Keratinocyte (primary cell): ENCODE data around the gene DMD. TPM values are rescaled to one million over a fixed set of nuclear protein-coding genes. Genes with fewer than 3 reads are reported as not detected.

Experiments
- DNase-seq: peaks from one replicate; pipeline ENCODE4 v3.0.0-alpha.2; 2011; ENCODE audit warnings: low read depth, missing footprints, low spot score
- FAIRE-seq: peaks from 2 replicates; lab custom pipeline; 2011; peaks lifted over from hg19 to GRCh38; lab: Jason Lieb, UNC
- H2AFZ ChIP-seq: 2 replicates; pipeline ENCODE4 v1.6.0; 2012; ENCODE audit warnings: low read length, control low read depth, inconsistent platforms; ENCODE audit not compliant: control insufficient read depth
- H3K27ac ChIP-seq: 2 replicates; pipeline ENCODE4 v1.5.1; 2011; ENCODE audit warnings: low read length; ENCODE audit not compliant: control insufficient read depth, insufficient read depth
- H3K27me3 ChIP-seq: 3 replicates; pipeline ENCODE4 v1.6.0; 2011; ENCODE audit warnings: low read length; ENCODE audit not compliant: control insufficient read depth, insufficient read depth; ENCODE audit errors: extremely low read depth
- H3K36me3 ChIP-seq, 2 experiments: 2 replicates in 1 of 2; 3 replicates in 1 of 2; pipeline ENCODE4 v1.5.1; 2011; ENCODE audit warnings: low read length in 2 of 2, mild to moderate bottlenecking in 1 of 2; ENCODE audit not compliant: control insufficient read depth in 2 of 2, insufficient read depth in 2 of 2; ENCODE audit errors: extremely low read depth in 1 of 2
- H3K4me1 ChIP-seq: 3 replicates; pipeline ENCODE4 v1.5.1; 2011; ENCODE audit warnings: low read length; ENCODE audit not compliant: control insufficient read depth, insufficient read depth; ENCODE audit errors: extremely low read depth
- H3K4me2 ChIP-seq: 3 replicates; pipeline ENCODE4 v1.6.0; 2011; ENCODE audit warnings: low read depth, low read length; ENCODE audit not compliant: control insufficient read depth, insufficient read depth; ENCODE audit errors: extremely low read depth
- H3K4me3 ChIP-seq, 3 experiments: fragments of 200-600 bp in 1 of 3; sonication (generic) in 1 of 3; 2 replicates in 2 of 3; 3 replicates in 1 of 3; pipeline ENCODE4 v1.5.1; 2011 to 2016; ENCODE audit warnings: low read length in 3 of 3, mild to moderate bottlenecking in 3 of 3, control low read depth in 2 of 3, inconsistent platforms in 1 of 3, low read depth in 1 of 3, mixed read lengths in 1 of 3, mixed run types in 1 of 3, moderate library complexity in 1 of 3; ENCODE audit not compliant: control insufficient read depth in 2 of 3, insufficient read depth in 2 of 3; ENCODE audit errors: extremely low read depth in 1 of 3
- H3K79me2 ChIP-seq: 2 replicates; pipeline ENCODE4 v1.6.0; 2012; ENCODE audit warnings: low read length; ENCODE audit not compliant: control insufficient read depth, insufficient read depth
- H3K9ac ChIP-seq: 3 replicates; pipeline ENCODE4 v1.6.0; 2011; ENCODE audit warnings: low read length; ENCODE audit not compliant: control insufficient read depth, insufficient read depth; ENCODE audit errors: extremely low read depth
- H3K9me1 ChIP-seq: 3 replicates; pipeline ENCODE4 v1.6.0; 2011; ENCODE audit warnings: low read length; ENCODE audit not compliant: control insufficient read depth, insufficient read depth; ENCODE audit errors: extremely low read depth
- H3K9me3 ChIP-seq: 2 replicates; pipeline ENCODE4 v1.5.1; 2012; ENCODE audit warnings: low read depth, low read length; ENCODE audit not compliant: control insufficient read depth
- H4K20me1 ChIP-seq: 3 replicates; pipeline ENCODE4 v1.6.0; 2011; ENCODE audit warnings: low read length; ENCODE audit not compliant: control insufficient read depth, insufficient read depth; ENCODE audit errors: extremely low read depth
- EZH2 ChIP-seq: IDR thresholded peaks from one replicate; pipeline ENCODE4 v1.6.1; 2012; ENCODE audit warnings: inconsistent platforms, mild to moderate bottlenecking, low read length, moderate library complexity
- dilution Hi-C: fragments of 300-500 bp; cut with MboI; formaldehyde crosslinking; loops from one replicate; pipeline ENCODE4 v1.7.0; 2020; ENCODE audit warnings: low sequenced_read_pairs; ENCODE audit not compliant: extremely low pct_ligation_motif_present
- polyA plus RNA-seq, 5 experiments: library from polyadenylated mRNA; depleted of rRNA in 3 of 5; stranded (reverse) in 3 of 5; stranded (forward) in 1 of 5; unstranded in 1 of 5; fragments of >200 nt; gene quantifications; 1 replicate in 1 of 5; 2 replicates in 3 of 5; 3 replicates in 1 of 5; pipeline versions ENCODE4 v1.2.1 to v1.2.3, GENCODE V29; 2011 to 2012; ENCODE audit warnings: missing spikeins in 2 of 5, low read depth in 1 of 5, low replicate concordance in 1 of 5
- TF ChIP-seq, protein P1 (sequence below), 3 experiments: IDR thresholded peaks in 1 of 3; conservative IDR thresholded peaks in 1 of 3; optimal IDR thresholded peaks in 1 of 3; 2 replicates in 2 of 3; 3 replicates in 1 of 3; pipeline versions ENCODE3 to v1.5.1; 2011; ENCODE audit warnings: low read length in 3 of 3, mild to moderate bottlenecking in 3 of 3, moderate library complexity in 2 of 3, control low read depth in 1 of 3, inconsistent platforms in 1 of 3; ENCODE audit not compliant: insufficient read depth in 2 of 3; ENCODE audit errors: extremely low read depth in 1 of 3

Gene DMD
- polyA plus RNA-seq, 1 donor (not counting 4 experiments of a cell fraction or from before 2014, with no cell fraction given): 8.9 TPM

DNA sequence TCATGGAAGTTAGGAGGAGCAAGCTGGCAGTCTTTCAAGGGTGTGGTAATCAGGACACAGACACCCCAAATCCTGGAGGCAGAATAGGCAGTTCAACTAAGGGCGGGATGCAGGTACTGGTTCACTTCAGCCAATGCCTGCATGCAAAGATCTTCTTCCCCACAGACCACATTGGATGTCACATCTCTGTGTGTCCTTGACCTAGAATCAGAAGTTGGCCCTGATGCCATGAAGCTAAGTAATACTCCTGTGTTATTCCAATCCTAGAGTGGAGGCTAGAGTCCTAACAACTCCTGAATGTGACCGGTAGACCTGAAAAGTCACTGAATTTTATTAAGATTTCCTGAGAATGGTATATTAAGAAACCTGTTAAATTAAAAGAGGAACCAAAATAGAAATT, 165.5 kb downstream of the DMD start:
- FAIRE-seq: no peak

DNA sequence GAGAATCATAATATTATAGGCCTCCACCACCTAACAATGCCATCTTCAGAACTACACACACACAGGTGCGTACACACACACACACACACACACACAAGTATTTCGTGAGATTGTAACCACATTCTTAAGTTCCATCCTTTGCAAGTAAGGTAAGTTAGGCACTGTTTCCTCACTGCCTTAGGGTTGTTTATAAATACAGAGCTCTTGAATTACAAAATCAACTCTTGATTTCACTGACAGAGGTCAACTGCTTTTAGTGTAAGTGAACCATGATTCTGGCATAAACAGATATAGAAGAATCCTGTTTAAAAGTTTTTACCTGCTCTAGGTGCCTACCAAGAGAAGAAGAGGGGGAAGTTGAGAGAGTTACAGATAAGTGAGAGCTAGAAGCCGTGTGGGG, 166.1 kb downstream of the DMD start:
- Histone ChIP-seq H3K9ac (no peak overlapping the region), H3K36me3 (no peaks in the 10 kb centered on the region), H3K27ac (no peak overlapping the region), H3K9me3 (no peaks in the 10 kb centered on the region), H3K4me3 (no peak overlapping the region), H3K27me3 (no peaks in the 10 kb centered on the region), H3K4me1 (no peaks in the 10 kb centered on the region), H2AFZ (no peak overlapping the region), H3K4me2 (no peak overlapping the region), H3K9me1 (no peaks in the 10 kb centered on the region), H4K20me1 (no peaks in the 10 kb centered on the region), H3K79me2 (no peaks in the 10 kb centered on the region)
- TF ChIP-seq, protein P1, sequence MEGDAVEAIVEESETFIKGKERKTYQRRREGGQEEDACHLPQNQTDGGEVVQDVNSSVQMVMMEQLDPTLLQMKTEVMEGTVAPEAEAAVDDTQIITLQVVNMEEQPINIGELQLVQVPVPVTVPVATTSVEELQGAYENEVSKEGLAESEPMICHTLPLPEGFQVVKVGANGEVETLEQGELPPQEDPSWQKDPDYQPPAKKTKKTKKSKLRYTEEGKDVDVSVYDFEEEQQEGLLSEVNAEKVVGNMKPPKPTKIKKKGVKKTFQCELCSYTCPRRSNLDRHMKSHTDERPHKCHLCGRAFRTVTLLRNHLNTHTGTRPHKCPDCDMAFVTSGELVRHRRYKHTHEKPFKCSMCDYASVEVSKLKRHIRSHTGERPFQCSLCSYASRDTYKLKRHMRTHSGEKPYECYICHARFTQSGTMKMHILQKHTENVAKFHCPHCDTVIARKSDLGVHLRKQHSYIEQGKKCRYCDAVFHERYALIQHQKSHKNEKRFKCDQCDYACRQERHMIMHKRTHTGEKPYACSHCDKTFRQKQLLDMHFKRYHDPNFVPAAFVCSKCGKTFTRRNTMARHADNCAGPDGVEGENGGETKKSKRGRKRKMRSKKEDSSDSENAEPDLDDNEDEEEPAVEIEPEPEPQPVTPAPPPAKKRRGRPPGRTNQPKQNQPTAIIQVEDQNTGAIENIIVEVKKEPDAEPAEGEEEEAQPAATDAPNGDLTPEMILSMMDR (optimal IDR thresholded peaks at IDR 0.05 in 1 of 3, IDR thresholded peaks at IDR 0.05 in 1 of 3, conservative IDR thresholded peaks at IDR 0.05 in 1 of 3; ENCODE audit: extremely low read depth in 1 of 3, insufficient read depth in 2 of 3, low read length in 3 of 3): no peak
- no peak for TF ChIP-seq EZH2
- DNase-seq: no peak
- FAIRE-seq: no peak
- dilution Hi-C loops: no loop called here

More for the DNA sequence above, 165.5 kb downstream of the DMD start:
- TF ChIP-seq, protein P1 (optimal IDR thresholded peaks at IDR 0.05 in 1 of 3, IDR thresholded peaks at IDR 0.05 in 1 of 3, conservative IDR thresholded peaks at IDR 0.05 in 1 of 3; ENCODE audit: extremely low read depth in 1 of 3, insufficient read depth in 2 of 3, low read length in 3 of 3): no peak
- TF ChIP-seq EZH2: no peak
- Histone ChIP-seq H3K27ac (no peak overlapping the region), H3K9me1 (no peaks in the 10 kb centered on the region), H3K9ac (no peak overlapping the region), H2AFZ (no peak overlapping the region), H3K9me3 (no peaks in the 10 kb centered on the region), H3K36me3 (no peaks in the 10 kb centered on the region), H4K20me1 (no peaks in the 10 kb centered on the region), H3K4me2 (no peak overlapping the region), H3K27me3 (no peaks in the 10 kb centered on the region), H3K79me2 (no peaks in the 10 kb centered on the region), H3K4me1 (no peaks in the 10 kb centered on the region), H3K4me3 (no peak overlapping the region)
- DNase-seq: no peak
- dilution Hi-C loops: no loop called here
